Activated CD4-positive, alpha-beta T cell treated with anti-CD3 and anti-CD28 coated beads for 48 hours (primary cell): ENCODE results near the gene KCNJ6.

Source experiments
- DNase-seq: peaks from one replicate; pipeline ENCODE4 v3.0.0-alpha.2; 2020

KCNJ6 gene

DNA sequence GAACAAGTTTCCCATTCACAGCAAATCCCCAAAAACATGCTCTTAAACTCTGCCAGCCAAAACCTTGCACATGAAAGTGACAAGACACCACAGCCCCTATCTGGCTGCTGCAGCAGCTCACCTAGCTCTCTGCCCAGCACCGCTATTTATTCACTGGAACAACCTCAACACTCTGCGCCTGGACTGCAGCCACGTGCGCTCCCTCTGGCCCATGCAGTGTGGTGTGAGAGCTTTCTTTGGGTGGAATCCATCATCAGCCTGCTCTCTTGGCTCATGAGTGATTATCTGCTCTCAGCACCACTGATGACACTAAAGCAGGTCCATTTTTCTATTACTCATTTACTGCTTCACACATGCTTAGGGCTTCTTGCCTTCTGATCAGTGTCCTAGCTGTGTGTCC, 11.4 kb downstream of the KCNJ6 start:
- no peak for DNase-seq

DNA sequence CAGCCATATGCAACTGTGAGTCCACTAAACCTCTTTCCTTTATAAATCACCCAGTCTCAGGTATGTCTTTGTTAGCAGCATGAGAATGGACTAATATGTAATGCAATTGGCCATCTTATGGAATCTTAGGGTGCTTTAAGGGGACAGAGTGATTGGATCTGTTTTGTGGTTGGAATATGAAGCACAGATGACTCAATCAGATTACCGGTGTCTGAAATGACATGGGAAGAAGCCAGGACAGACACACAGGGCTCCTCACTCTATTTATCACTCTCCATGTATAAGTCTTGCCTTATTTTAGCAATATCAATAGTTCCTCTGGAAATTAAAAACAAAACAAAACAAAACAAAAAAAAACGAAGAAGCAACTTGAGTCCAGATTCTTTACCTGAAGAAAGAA, 12.9 kb downstream of the KCNJ6 start:
- DNase-seq = no peak

GRCh38 chr21:37899146-37899545, 17.1 kb downstream of the KCNJ6 start:
- DNase-seq = no peak

DNA sequence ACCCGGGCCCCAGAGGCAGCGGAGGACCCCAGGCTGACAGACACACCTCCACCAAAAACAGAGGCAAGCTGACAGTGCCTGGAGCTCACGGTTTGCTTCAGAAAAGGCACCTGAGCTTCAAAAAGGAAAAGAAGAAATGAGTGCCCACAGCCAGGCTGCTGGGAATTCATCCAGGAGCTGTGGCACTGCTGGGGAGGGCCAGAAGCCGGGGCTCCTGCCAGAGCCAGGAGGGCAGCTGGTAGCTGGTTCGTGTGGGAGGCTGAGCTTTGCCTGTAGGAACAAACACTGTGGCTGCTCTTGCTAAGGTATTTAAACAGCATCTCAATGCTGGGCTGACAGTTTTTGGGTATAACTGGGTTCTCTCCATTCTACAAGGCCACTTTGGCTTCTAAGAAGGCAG, 19.5 kb downstream of the KCNJ6 start:
- DNase-seq = no peak

GRCh38 chr21:37891972-37892371, 24.3 kb downstream of the KCNJ6 start:
- DNase-seq = no peak

- DNase-seq = no peak
Observed at GRCh38 chr21:37888659-37889058, 27.6 kb downstream of the KCNJ6 start.

- DNase-seq = no peak
Observed at GRCh38 chr21:37886726-37887299, 29.4 kb downstream of the KCNJ6 start.

DNA sequence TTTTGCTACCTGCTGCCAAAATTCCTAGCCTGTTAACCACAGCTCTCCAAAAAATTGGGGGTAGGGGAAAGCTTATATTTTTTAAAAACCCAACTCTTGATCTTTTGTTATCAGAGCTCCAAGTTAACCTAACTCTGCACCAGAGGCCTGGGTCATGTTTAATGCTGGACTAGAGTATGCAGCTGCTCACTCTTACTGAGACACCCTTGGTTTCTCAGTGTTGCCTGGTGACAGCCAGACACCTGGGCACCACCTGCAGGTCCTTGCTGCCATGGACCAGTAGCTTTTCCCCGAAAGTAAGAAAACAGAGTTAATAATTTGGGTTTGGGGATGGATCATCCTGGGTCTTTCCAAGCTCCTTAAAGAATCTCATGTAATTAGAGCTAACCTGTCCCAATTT, 30.1 kb downstream of the KCNJ6 start:
- DNase-seq = no peak

- DNase-seq = peak; percentile 5
Observed at GRCh38 chr21:37878946-37879660, 37.2 kb downstream of the KCNJ6 start.

- peak; percentile 24 for DNase-seq
Observed at GRCh38 chr21:37877888-37878684, 38.2 kb downstream of the KCNJ6 start.

DNA sequence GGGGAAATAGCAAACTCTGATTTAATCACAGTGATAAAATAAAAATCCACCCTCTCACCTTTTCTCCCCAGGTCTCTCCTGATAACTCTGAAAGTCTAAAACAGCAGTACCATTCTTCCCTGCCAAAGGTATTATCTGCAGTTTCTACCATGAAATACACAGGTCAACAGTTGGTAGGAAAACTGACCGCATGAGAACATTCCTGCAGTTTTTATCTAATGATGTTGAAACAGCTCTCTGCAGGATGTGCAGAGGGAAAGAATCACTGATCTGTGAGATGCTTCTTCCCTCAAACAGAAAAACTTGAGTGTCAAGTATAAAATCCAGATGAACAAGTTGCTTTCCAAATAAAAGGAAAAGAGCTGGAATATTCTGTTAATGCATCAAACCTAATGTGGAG, 39.1 kb downstream of the KCNJ6 start:
- DNase-seq = no peak

DNA sequence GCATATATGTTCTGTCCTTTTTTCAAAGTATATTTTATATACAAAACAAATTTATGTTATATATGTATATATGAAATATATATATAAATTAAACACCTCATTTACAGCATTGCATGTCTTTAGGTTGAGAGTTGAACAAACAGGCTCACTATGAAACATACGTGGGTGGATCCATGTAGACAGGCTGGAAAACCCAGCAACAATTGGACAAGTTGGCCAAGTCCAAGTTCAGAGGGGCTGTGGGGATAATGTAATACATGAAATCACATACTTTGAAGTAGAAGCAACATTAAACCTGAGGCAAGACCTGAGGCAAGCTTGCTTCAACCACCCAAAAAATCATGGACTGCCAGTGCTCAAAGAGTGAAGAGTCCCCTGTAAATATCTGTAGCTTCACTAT, 39.7 kb downstream of the KCNJ6 start:
- DNase-seq = no peak

- DNase-seq = no peak
Observed at GRCh38 chr21:37874904-37875780, 41.1 kb downstream of the KCNJ6 start.

GRCh38 chr21:37874481-37874880, 41.8 kb downstream of the KCNJ6 start:
- DNase-seq = no peak

DNA sequence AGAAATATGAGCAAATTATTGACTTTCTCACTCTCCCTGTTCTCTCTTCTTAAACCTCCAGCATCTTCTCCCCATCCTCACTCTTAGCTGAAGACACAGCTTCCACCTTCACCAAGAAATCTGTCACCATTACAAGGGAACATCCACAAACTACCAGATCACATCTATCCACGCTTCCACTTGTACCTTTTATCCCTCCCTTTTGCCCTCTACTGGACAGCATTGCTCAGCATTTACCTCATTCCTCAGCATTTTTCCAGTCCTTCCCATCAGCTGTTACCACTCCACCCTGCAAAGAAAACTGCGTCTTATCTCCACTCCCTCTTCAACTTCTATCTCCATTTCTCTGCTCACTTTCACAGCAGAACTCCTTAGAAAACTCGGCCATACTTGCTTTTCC, 42.6 kb downstream of the KCNJ6 start:
- no peak for DNase-seq

GRCh38 chr21:37871121-37871862, 45.0 kb downstream of the KCNJ6 start:
- no peak for DNase-seq

GRCh38 chr21:37870221-37870620, 46.0 kb downstream of the KCNJ6 start:
- no peak for DNase-seq

- no peak for DNase-seq
Observed at GRCh38 chr21:37869661-37870060, 46.6 kb downstream of the KCNJ6 start.

DNA sequence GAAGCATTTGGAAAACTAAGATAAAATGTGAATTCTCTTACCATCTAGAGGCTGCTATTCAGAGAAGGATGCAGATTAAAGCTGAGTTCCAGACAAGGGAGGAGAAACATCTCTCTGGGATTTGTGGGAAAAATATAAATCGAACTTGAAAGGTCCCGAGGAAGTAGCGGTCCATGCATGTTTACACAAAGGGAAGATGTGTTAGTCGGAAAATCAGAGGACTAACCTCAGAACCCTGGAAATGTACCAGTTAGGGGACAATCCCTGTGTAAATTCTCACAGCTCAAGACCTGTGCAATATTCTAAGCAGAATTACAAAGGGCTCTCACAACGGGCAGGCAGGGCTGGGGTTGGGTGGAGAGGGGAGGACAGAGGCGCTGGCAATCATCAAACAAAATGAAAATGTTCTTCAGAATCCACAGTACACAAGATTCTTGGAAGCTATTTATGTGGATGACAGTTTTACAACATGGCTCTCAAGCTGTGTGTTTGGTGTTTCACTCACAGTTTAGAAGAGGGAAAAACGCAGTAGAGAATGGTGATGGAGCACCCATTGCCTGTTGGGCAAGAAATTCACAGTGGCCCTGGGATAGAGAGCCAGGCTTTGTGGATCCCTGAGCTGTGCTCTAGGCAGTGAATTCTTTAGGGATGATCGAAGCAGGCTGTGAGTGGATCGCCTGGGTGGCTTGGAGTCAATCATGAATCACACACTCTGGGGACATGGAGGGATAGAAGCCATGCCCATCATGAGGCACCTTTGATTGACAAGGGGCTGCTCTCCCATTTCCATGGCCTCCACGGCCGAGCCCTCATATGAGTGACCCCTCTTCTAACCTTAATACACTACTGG, 47.6 kb downstream of the KCNJ6 start:
- no peak for DNase-seq

DNA sequence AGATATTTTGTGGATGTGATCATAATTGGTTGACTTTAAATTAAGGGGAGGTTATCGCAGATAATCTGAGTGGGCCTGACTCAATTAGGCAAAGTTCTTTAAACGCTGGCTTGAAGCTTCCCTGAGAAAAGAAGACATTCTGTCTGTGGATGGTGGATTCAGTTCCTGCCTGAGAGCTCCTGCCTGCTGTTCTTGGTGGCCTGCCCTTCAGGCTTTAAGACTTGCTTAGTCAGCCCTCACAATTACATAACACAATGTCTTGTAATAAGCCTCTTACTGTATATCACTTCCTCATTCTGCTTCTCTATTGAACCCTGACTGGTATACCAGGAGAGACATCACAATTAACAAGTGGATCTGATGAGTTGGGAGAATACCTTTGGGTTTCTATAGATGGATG, 50.2 kb downstream of the KCNJ6 start:
- no peak for DNase-seq

GRCh38 chr21:37865156-37865555, 51.1 kb downstream of the KCNJ6 start:
- DNase-seq = no peak
